H9 (cell line): ENCODE measurements around the gene XRCC3. TPM values are rescaled to one million over a fixed set of nuclear protein-coding genes. Genes with fewer than 3 reads are reported as not detected.

Experiments used
- DNase-seq: peaks from one replicate; pipeline ENCODE4 v3.0.0-alpha.2; 2017
- H2AFZ ChIP-seq: one replicate; pipeline ENCODE4 v1.6.1; 2013; ENCODE audit warnings: mild to moderate bottlenecking, low read length, control low read depth, moderate library complexity
- H2AK5ac ChIP-seq: 2 replicates; pipeline ENCODE4 v1.6.1; 2013; ENCODE audit warnings: low read length, control low read depth, mixed read lengths; ENCODE audit not compliant: insufficient read length
- H2BK120ac ChIP-seq: one replicate; pipeline ENCODE4 v1.6.1; 2013; ENCODE audit warnings: low read depth, mild to moderate bottlenecking, low read length, control low read depth, inconsistent platforms; ENCODE audit not compliant: poor library complexity, severe bottlenecking
- H2BK12ac ChIP-seq: 2 replicates; pipeline ENCODE4 v1.6.1; 2013; ENCODE audit warnings: low read length, control low read depth, mixed read lengths, low read depth; ENCODE audit not compliant: insufficient read length
- H2BK15ac ChIP-seq: 2 replicates; pipeline ENCODE4 v1.6.1; 2013; ENCODE audit warnings: low read depth, low read length, control low read depth
- H2BK20ac ChIP-seq: one replicate; pipeline ENCODE4 v1.6.1; 2013; ENCODE audit warnings: low read depth, mild to moderate bottlenecking, low read length, control low read depth, inconsistent platforms; ENCODE audit not compliant: poor library complexity, severe bottlenecking
- H2BK5ac ChIP-seq: 2 replicates; pipeline ENCODE4 v1.6.1; 2013; ENCODE audit warnings: low read length, control low read depth, mixed read lengths; ENCODE audit not compliant: insufficient read length
- H3K14ac ChIP-seq: 2 replicates; pipeline ENCODE4 v1.6.1; 2013; ENCODE audit warnings: low read length, control low read depth; ENCODE audit not compliant: insufficient read depth
- H3K18ac ChIP-seq: 2 replicates; pipeline ENCODE4 v1.6.1; 2013; ENCODE audit warnings: low read depth, mild to moderate bottlenecking, mixed read lengths, low read length, control low read depth; ENCODE audit not compliant: insufficient read length
- H3K23ac ChIP-seq: 2 replicates; pipeline ENCODE4 v1.6.1; 2013; ENCODE audit warnings: low read length, control low read depth, mixed read lengths, low read depth; ENCODE audit not compliant: insufficient read length
- H3K23me2 ChIP-seq: 2 replicates; pipeline ENCODE4 v1.6.1; 2013; ENCODE audit warnings: low read depth, mild to moderate bottlenecking, mixed read lengths, low read length, control low read depth; ENCODE audit not compliant: insufficient read length, poor library complexity, severe bottlenecking
- H3K27ac ChIP-seq: 2 replicates; pipeline ENCODE4 v1.5.1; 2013; ENCODE audit warnings: low read length, control low read depth, mixed read lengths, low read depth; ENCODE audit not compliant: insufficient read length
- H3K27me3 ChIP-seq: 2 replicates; pipeline ENCODE4 v1.6.1; 2013; ENCODE audit warnings: low read length, control low read depth, inconsistent platforms; ENCODE audit not compliant: insufficient read depth
- H3K4ac ChIP-seq: 2 replicates; pipeline ENCODE4 v1.6.1; 2013; ENCODE audit warnings: low read depth, mild to moderate bottlenecking, control low read depth, inconsistent platforms, low read length, moderate library complexity
- H3K4me1 ChIP-seq: 2 replicates; pipeline ENCODE4 v1.6.1; 2013; ENCODE audit warnings: low read length, control low read depth, inconsistent platforms; ENCODE audit not compliant: insufficient read depth
- H3K4me2 ChIP-seq: 2 replicates; pipeline ENCODE4 v1.6.1; 2013; ENCODE audit warnings: low read length, control low read depth, mixed read lengths; ENCODE audit not compliant: insufficient read length, insufficient read depth
- H3K56ac ChIP-seq: 2 replicates; pipeline ENCODE4 v1.6.1; 2013; ENCODE audit warnings: low read depth, mild to moderate bottlenecking, mixed read lengths, low read length, control low read depth; ENCODE audit not compliant: insufficient read length
- H3K79me1 ChIP-seq: 2 replicates; pipeline ENCODE4 v1.6.1; 2013; ENCODE audit warnings: low read depth, mild to moderate bottlenecking, moderate library complexity, low read length, control low read depth, inconsistent platforms; ENCODE audit not compliant: insufficient read depth, poor library complexity, severe bottlenecking
- H3K79me2 ChIP-seq: 2 replicates; pipeline ENCODE4 v1.6.1; 2013; ENCODE audit warnings: low read length, control low read depth, inconsistent platforms; ENCODE audit not compliant: insufficient read depth
- H3K9ac ChIP-seq: 2 replicates; pipeline ENCODE4 v1.6.1; 2013; ENCODE audit warnings: low read length, control low read depth, mixed read lengths; ENCODE audit not compliant: insufficient read length; ENCODE audit errors: extremely low read depth
- H3K9me3 ChIP-seq: one replicate; pipeline ENCODE4 v1.6.1; 2013; ENCODE audit warnings: low read depth, low read length, inconsistent platforms; ENCODE audit not compliant: control insufficient read depth
- H3T11ph ChIP-seq: one replicate; pipeline ENCODE4 v1.6.1; 2013; ENCODE audit warnings: mild to moderate bottlenecking, low read length, control low read depth, inconsistent platforms
- H4K20me1 ChIP-seq: one replicate; pipeline ENCODE4 v1.6.1; 2013; ENCODE audit not compliant: control insufficient read depth, insufficient read length, insufficient read depth
- H4K5ac ChIP-seq: 2 replicates; pipeline ENCODE4 v1.6.1; 2013; ENCODE audit warnings: low read depth, mild to moderate bottlenecking, mixed read lengths, low read length, control low read depth; ENCODE audit not compliant: insufficient read length
- H4K8ac ChIP-seq: replicated peaks from 2 replicates; pipeline ENCODE4 v1.6.1; 2013; ENCODE audit warnings: low read length, control low read depth, mixed read lengths, low read depth; ENCODE audit not compliant: insufficient read length
- H4K91ac ChIP-seq: 2 replicates; pipeline ENCODE4 v1.6.1; 2013; ENCODE audit warnings: low read depth, mild to moderate bottlenecking, moderate library complexity, mixed read lengths, low read length, control low read depth; ENCODE audit not compliant: insufficient read length
- H3K27ac Mint-ChIP-seq, 3 experiments: 2 replicates in 2 of 3; 3 replicates in 1 of 3; pipeline ENCODE4 v1.8.0; 2020 to 2021; ENCODE audit warnings: mixed read lengths in 3 of 3, mild to moderate bottlenecking in 1 of 3, moderate library complexity in 1 of 3
- H3K27me3 Mint-ChIP-seq: 2 replicates; pipeline ENCODE4 v1.8.0; 2021; ENCODE audit warnings: low read depth, mild to moderate bottlenecking, moderate library complexity, mixed read lengths
- H3K36me3 Mint-ChIP-seq, 3 experiments: 2 replicates in 2 of 3; 3 replicates in 1 of 3; pipeline ENCODE4 v1.8.0; 2020 to 2021; ENCODE audit warnings: low read depth in 3 of 3, mixed read lengths in 3 of 3; ENCODE audit not compliant: insufficient read depth in 1 of 3
- H3K4me1 Mint-ChIP-seq, 2 experiments: 2 replicates each; pipeline ENCODE4 v1.8.0; 2020; ENCODE audit warnings: mixed read lengths in 2 of 2
- H3K4me3 Mint-ChIP-seq, 2 experiments: 2 replicates in 1 of 2; 3 replicates in 1 of 2; pipeline ENCODE4 v1.8.0; 2020 to 2021; ENCODE audit warnings: mild to moderate bottlenecking in 2 of 2, mixed read lengths in 2 of 2, moderate library complexity in 1 of 2
- H3K9me3 Mint-ChIP-seq, 2 experiments: 2 replicates in 1 of 2; 3 replicates in 1 of 2; pipeline ENCODE4 v1.8.0; 2020; ENCODE audit warnings: mild to moderate bottlenecking in 2 of 2, mixed read lengths in 2 of 2, moderate library complexity in 1 of 2
- WGBS: extraction: QIAGEN DNeasy Blood & Tissue Kit; methylation state at CpG from one replicate; pipeline ENCODE4 v1.1.7; 2013; ENCODE audit warnings: missing lambda C conversion rate, low lambda C conversion rate, mixed read lengths; ENCODE audit not compliant: insufficient read length; ENCODE audit errors: extremely low coverage; 5-methylcytosine and 5-hydroxymethylcytosine counted together
- total RNA-seq: library from RNA; stranded (reverse); gene quantifications from 2 replicates; pipeline ENCODE4 v1.2.1, GENCODE V29; 2021
- TF ChIP-seq, protein P1 (sequence below): fragments of 200-600 bp; sonication (generic); conservative IDR thresholded peaks from 3 replicates; pipeline ENCODE4 v1.8.0; 2021; ENCODE audit warnings: antibody characterized with exemption, mild to moderate bottlenecking

XRCC3 gene
- total RNA-seq, 1 experiment from 2014 or later, result 45.3 TPM

DNA sequence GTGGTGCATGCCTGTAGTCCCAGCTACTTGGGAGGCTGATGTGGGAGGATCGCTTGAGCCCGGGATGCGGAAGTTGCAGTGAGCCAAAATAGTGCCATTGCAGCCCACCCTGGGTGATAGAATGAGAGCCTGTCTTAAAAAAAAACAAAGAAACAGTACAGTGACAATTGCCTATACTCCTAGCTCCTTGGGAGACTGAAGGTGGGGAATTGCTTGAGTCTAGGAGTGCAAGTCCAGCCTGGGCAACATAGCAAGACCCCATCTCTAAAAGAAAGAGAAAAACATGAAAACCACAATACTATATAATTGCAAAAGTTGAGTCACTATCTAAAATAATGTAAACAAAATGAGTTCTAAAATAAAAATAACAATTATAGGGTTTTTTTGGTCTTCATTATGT lies 66.2 kb downstream of the XRCC3 start:
- Mint-ChIP-seq H3K9me3 (no peaks in the 10 kb centered on the region), H3K4me1 (no peaks in the 10 kb centered on the region), H3K27me3 (no peaks in the 10 kb centered on the region), H3K36me3 (peaks cover 3 to 14% (median 6%) of the 10 kb centered on the region in 3 experiments; a peak in 5 of 7 replicates), H3K4me3 (no peak overlapping the region; a peak in 1 of 5 replicates), H3K27ac (no peak overlapping the region)
- no peaks in the 10 kb centered on the region for H3K23me2 ChIP-seq
- no peak overlapping the region for H2AK5ac ChIP-seq
- H3K27ac ChIP-seq, result no peak overlapping the region
- no peak overlapping the region for H3K23ac ChIP-seq
- no peaks in the 10 kb centered on the region for H3K27me3 ChIP-seq
- no peak overlapping the region for H4K91ac ChIP-seq
- H2BK20ac ChIP-seq, result no peak overlapping the region
- H3K18ac ChIP-seq, result no peak overlapping the region
- TF ChIP-seq, protein P1, sequence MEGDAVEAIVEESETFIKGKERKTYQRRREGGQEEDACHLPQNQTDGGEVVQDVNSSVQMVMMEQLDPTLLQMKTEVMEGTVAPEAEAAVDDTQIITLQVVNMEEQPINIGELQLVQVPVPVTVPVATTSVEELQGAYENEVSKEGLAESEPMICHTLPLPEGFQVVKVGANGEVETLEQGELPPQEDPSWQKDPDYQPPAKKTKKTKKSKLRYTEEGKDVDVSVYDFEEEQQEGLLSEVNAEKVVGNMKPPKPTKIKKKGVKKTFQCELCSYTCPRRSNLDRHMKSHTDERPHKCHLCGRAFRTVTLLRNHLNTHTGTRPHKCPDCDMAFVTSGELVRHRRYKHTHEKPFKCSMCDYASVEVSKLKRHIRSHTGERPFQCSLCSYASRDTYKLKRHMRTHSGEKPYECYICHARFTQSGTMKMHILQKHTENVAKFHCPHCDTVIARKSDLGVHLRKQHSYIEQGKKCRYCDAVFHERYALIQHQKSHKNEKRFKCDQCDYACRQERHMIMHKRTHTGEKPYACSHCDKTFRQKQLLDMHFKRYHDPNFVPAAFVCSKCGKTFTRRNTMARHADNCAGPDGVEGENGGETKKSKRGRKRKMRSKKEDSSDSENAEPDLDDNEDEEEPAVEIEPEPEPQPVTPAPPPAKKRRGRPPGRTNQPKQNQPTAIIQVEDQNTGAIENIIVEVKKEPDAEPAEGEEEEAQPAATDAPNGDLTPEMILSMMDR, result no peak
- no CpG with 5 or more reads among the region's 3 CpGs for WGBS
- H3K14ac ChIP-seq, result no peak overlapping the region
- H3K9ac ChIP-seq, result no peak overlapping the region
- H3K4ac ChIP-seq, result no peak overlapping the region
- no peaks in the 10 kb centered on the region for H3K9me3 ChIP-seq
- no peak overlapping the region for H3K56ac ChIP-seq
- H2BK15ac ChIP-seq, result no peak overlapping the region
- H3K4me2 ChIP-seq, result no peak overlapping the region
- H2BK12ac ChIP-seq, result no peak overlapping the region
- H2BK120ac ChIP-seq, result no peak overlapping the region
- no peaks in the 10 kb centered on the region for H3K4me1 ChIP-seq
- H4K8ac ChIP-seq, result no peak overlapping the region
- H3K79me2 ChIP-seq, result peaks cover 13% of the 10 kb centered on the region; the same call in 1 of the 2 replicates
- no peak overlapping the region for H3T11ph ChIP-seq
- DNase-seq, result no peak
- H3K79me1 ChIP-seq, result peaks cover 9% of the 10 kb centered on the region
- no peak overlapping the region for H2AFZ ChIP-seq
- no peak overlapping the region for H2BK5ac ChIP-seq
- H4K20me1 ChIP-seq, result no peaks in the 10 kb centered on the region
- no peak overlapping the region for H4K5ac ChIP-seq

Other genes starting within 250 kb of the XRCC3 start
- 517 and 546 TPM in 2 replicates for gene CKB, start 192.6 kb downstream of the XRCC3 start, total RNA-seq
- gene TRMT61A, start 186.3 kb downstream of the XRCC3 start, total RNA-seq, result 21.9 and 22.2 TPM in 2 replicates
- gene BAG5, start 152.8 kb downstream of the XRCC3 start, total RNA-seq, result 38.0 and 40.9 TPM in 2 replicates
- 43.2 and 45.5 TPM in 2 replicates for gene COA8, start 152.5 kb downstream of the XRCC3 start, total RNA-seq
- gene KLC1, start 86.2 kb downstream of the XRCC3 start, total RNA-seq, result 135 and 143 TPM in 2 replicates
- 49.7 and 50.5 TPM in 2 replicates for gene ZFYVE21, start 359 bp upstream of the XRCC3 start, total RNA-seq
- 6.0 and 8.5 TPM in 2 replicates for gene PPP1R13B, start 132.1 kb upstream of the XRCC3 start, total RNA-seq
- not detected in 2 replicates for gene TDRD9, start 213.0 kb upstream of the XRCC3 start, total RNA-seq
- gene RD3L, start 227.1 kb upstream of the XRCC3 start, total RNA-seq, result not detected in 2 replicates